Smooth muscle cell (in vitro differentiated cells): ENCODE measurements around the gene VCAN. TPM values are rescaled to one million over a fixed set of nuclear protein-coding genes. Genes with fewer than 3 reads are reported as not detected.

ENCODE experiments used
- DNase-seq: peaks from one replicate; lab custom pipeline; 2025; ENCODE audit not compliant: unreplicated experiment; lab: John Stamatoyannopoulos, UW
- H2AFZ ChIP-seq: fragments of 200-600 bp; sonication (generic); 2 replicates; pipeline ENCODE4 v1.6.0; 2016; ENCODE audit warnings: antibody characterized with exemption, low read depth, mild to moderate bottlenecking
- H3F3A ChIP-seq: fragments of 200-600 bp; sonication (generic); 2 replicates; pipeline ENCODE4 v1.6.0; 2017; ENCODE audit warnings: antibody characterized with exemption, low read depth
- H3K27ac ChIP-seq: fragments of 200-600 bp; sonication (generic); 2 replicates; pipeline ENCODE4 v1.5.1; 2016; ENCODE audit warnings: low read depth, mild to moderate bottlenecking
- H3K27me3 ChIP-seq: fragments of 200-600 bp; sonication (generic); 2 replicates; pipeline ENCODE4 v1.6.1; 2016; ENCODE audit warnings: low read depth, mild to moderate bottlenecking
- H3K36me3 ChIP-seq: fragments of 200-600 bp; sonication (generic); 2 replicates; pipeline ENCODE4 v1.5.1; 2016; ENCODE audit warnings: low read depth
- H3K4me1 ChIP-seq: fragments of 200-600 bp; sonication (generic); 2 replicates; pipeline ENCODE4 v1.5.1; 2016; ENCODE audit warnings: low read depth
- H3K4me2 ChIP-seq: fragments of 200-600 bp; sonication (generic); 2 replicates; pipeline ENCODE4 v1.6.0; 2016; ENCODE audit warnings: mild to moderate bottlenecking
- H3K4me3 ChIP-seq: fragments of 200-600 bp; sonication (generic); 2 replicates; pipeline ENCODE4 v1.5.1; 2016; ENCODE audit warnings: mild to moderate bottlenecking
- H3K79me2 ChIP-seq: fragments of 200-600 bp; sonication (generic); 2 replicates; pipeline ENCODE4 v1.6.0; 2016; ENCODE audit warnings: low read depth, mild to moderate bottlenecking
- H3K9ac ChIP-seq: fragments of 200-600 bp; sonication (generic); 2 replicates; pipeline ENCODE4 v1.6.0; 2016; ENCODE audit warnings: low read depth
- H3K9me3 ChIP-seq: fragments of 200-600 bp; sonication (generic); replicated peaks from 2 replicates; pipeline ENCODE4 v1.5.1; 2016; ENCODE audit warnings: low read depth
- H4K20me1 ChIP-seq: fragments of 200-600 bp; sonication (generic); 2 replicates; pipeline ENCODE4 v1.6.0; 2016; ENCODE audit warnings: low read depth
- WGBS: methylation state at CpG from one replicate; pipeline ENCODE4 v1.1.7; 2016; ENCODE audit warnings: low lambda C conversion rate; 5-methylcytosine and 5-hydroxymethylcytosine counted together
- polyA plus RNA-seq: library from polyadenylated mRNA; unstranded; fragments of >200 nt; fragmentation: Nextera tagmentation; extraction: Ambion mirVana; gene quantifications from 2 replicates; pipeline ENCODE4 v1.2.1, GENCODE V29; 2016
- total RNA-seq: library from RNA; depleted of rRNA; stranded (reverse); fragments of >200 nt; gene quantifications from 2 replicates; pipeline ENCODE4 v1.2.3, GENCODE V29; 2014
- TF ChIP-seq, protein P1 (sequence below): fragments of 200-600 bp; sonication (generic); IDR thresholded peaks from 2 replicates; pipeline ENCODE4 v1.5.1; 2017; ENCODE audit warnings: borderline replicate concordance, mild to moderate bottlenecking, antibody characterized with exemption; ENCODE audit not compliant: insufficient read depth, poor library complexity, severe bottlenecking

The VCAN gene
- total and polyA plus RNA-seq, 2 experiments from 2014 or later: 702 to 2,724 TPM

DNA sequence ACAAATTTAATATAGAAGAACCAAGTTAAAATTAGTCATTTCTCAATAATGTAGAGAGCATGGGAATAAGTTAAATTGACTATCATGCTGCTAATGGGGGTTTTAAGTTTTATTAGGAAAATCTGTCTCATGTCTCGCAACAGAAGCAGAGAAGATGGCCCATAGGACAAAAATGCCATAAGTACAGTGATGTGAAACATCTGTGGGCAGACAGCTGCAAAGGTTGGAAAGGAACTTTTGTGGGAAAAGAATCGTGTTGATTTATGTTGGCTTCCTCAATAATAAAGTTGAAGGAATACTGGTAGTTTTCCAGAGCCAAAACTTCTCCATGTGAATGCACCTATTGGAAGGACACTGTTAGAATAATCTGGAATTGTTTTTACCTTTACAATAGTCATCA, 44.8 kb downstream of the VCAN start:
- Histone ChIP-seq H3K9ac (no peak overlapping the region), H3K4me1 (peaks cover 3% of the 10 kb centered on the region), H3K27ac (peak overlapping the region; percentile 72), H3F3A (peaks cover 72% of the 10 kb centered on the region), H3K9me3 (no peaks in the 10 kb centered on the region), H3K4me3 (no peak overlapping the region), H3K36me3 (peaks cover 49% of the 10 kb centered on the region), H3K4me2 (no peak overlapping the region), H2AFZ (no peak overlapping the region), H4K20me1 (peaks cover 100% of the 10 kb centered on the region), H3K27me3 (no peaks in the 10 kb centered on the region), H3K79me2 (peaks cover 30% of the 10 kb centered on the region)
- WGBS: 41% methylated on average over 2 of the region's 2 CpGs
- no peak for DNase-seq
- TF ChIP-seq, protein P1, sequence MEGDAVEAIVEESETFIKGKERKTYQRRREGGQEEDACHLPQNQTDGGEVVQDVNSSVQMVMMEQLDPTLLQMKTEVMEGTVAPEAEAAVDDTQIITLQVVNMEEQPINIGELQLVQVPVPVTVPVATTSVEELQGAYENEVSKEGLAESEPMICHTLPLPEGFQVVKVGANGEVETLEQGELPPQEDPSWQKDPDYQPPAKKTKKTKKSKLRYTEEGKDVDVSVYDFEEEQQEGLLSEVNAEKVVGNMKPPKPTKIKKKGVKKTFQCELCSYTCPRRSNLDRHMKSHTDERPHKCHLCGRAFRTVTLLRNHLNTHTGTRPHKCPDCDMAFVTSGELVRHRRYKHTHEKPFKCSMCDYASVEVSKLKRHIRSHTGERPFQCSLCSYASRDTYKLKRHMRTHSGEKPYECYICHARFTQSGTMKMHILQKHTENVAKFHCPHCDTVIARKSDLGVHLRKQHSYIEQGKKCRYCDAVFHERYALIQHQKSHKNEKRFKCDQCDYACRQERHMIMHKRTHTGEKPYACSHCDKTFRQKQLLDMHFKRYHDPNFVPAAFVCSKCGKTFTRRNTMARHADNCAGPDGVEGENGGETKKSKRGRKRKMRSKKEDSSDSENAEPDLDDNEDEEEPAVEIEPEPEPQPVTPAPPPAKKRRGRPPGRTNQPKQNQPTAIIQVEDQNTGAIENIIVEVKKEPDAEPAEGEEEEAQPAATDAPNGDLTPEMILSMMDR: no peak

DNA sequence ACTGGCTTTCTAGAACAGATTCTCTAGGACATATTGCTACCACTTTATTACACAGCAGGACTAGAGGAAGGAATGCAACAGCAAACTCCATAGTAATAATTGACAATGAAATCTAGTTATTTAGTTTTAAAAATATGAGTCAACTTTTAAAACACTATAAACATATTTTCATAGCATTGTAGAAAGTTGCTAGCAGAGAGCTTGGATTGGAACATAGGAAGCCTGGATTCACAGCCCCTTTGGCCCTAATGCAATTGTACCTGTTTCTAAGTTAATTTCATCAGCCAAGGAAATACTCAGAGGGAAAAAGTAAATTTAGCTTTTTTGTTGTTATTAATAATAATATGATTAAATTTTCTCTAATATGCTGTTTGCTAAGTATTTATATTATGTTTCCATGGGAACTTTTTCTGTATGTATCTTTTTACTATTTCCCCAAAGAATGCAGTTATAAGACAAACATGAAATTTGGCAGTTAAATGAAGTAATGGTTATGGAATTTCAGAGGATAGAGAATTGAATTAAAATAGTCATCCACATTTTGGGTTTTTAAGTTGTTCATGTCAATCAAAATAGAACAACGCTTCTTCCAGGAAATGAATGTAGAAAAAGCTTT, 45.6 kb downstream of the VCAN start:
- Histone ChIP-seq H3K4me2 (no peak overlapping the region), H3K27ac (peak overlapping the region; percentile 72), H3K36me3 (peaks cover 50% of the 10 kb centered on the region), H3F3A (peaks cover 75% of the 10 kb centered on the region), H3K79me2 (peaks cover 38% of the 10 kb centered on the region), H3K4me3 (no peak overlapping the region), H3K27me3 (no peaks in the 10 kb centered on the region), H2AFZ (no peak overlapping the region), H4K20me1 (peaks cover 100% of the 10 kb centered on the region), H3K9me3 (no peaks in the 10 kb centered on the region), H3K4me1 (peaks cover 3% of the 10 kb centered on the region), H3K9ac (no peak overlapping the region)
- TF ChIP-seq, protein P1: no peak
- DNase-seq: no peak
- WGBS: 100% methylated on average over 1 of the region's 1 CpG

GRCh38 chr5:83517688-83518085, 46.1 kb downstream of the VCAN start:
- H4K20me1 ChIP-seq: peaks cover 100% of the 10 kb centered on the region
- no peak overlapping the region for H3K4me3 ChIP-seq
- peaks cover 3% of the 10 kb centered on the region for H3K4me1 ChIP-seq
- DNase-seq: no peak
- no peak overlapping the region for H2AFZ ChIP-seq
- TF ChIP-seq, protein P1: no peak
- H3K27ac ChIP-seq: peak overlapping the region; percentile 72
- H3K27me3 ChIP-seq: no peaks in the 10 kb centered on the region
- 71% methylated on average over 1 of the region's 1 CpG for WGBS
- H3F3A ChIP-seq: peaks cover 75% of the 10 kb centered on the region
- peaks cover 54% of the 10 kb centered on the region for H3K36me3 ChIP-seq
- no peaks in the 10 kb centered on the region for H3K9me3 ChIP-seq
- H3K4me2 ChIP-seq: no peak overlapping the region
- no peak overlapping the region for H3K9ac ChIP-seq
- peaks cover 43% of the 10 kb centered on the region for H3K79me2 ChIP-seq
